Measurements from ENCODE around the gene SORCS1. TPM values are rescaled to one million over a fixed set of nuclear protein-coding genes. Genes with fewer than 3 reads are reported as not detected.

SORCS1 gene
- total RNA-seq, 1 experiment from 2014 or later = not detected

DNA sequence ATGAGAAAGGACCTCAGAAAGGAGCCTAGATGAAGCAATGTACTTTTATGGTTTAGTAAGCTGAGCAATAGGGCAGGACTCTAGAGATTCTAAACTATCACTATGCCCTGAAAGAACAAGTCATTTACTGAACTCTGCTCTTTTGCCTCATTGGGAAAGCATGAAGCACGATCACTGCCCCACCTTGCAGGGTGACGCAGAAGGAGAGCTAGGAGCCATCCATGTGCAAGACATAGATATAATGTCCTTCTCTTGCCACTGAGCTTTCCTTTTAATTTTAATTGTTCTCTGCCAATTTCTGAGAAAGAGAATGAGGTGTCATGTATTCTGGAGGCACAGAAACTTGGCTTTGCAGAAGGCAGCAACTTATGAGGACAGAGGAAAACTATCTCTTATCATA is 108.3 kb downstream of the SORCS1 start:
- Histone ChIP-seq H3F3A (ENCODE audit: insufficient read depth, low read depth) (no peaks in the 10 kb centered on the region), H4K20me1 (ENCODE audit: insufficient read depth) (no peaks in the 10 kb centered on the region), H3K4me1 (replicated peaks; ENCODE audit: insufficient read depth) (no peaks in the 10 kb centered on the region), H3K9me2 (ENCODE audit: insufficient read depth) (no peaks in the 10 kb centered on the region), H3K36me3 (ENCODE audit: low read depth) (no peaks in the 10 kb centered on the region), H3K4me2 (no peak overlapping the region), H3K9me3 (ENCODE audit: insufficient read depth, low read depth) (no peaks in the 10 kb centered on the region), H2AFZ (no peak overlapping the region), H3K79me2 (ENCODE audit: low read depth) (no peaks in the 10 kb centered on the region), H3K4me3 (no peak overlapping the region), H3K27me3 (ENCODE audit: insufficient read depth, low read depth) (no peaks in the 10 kb centered on the region), H3K27ac (no peak overlapping the region)
- POLR2A ChIA-PET (ENCODE audit: unreplicated experiment) = interaction anchor here (0.7 kb wide), 1 partner anchor 116 kb away, joined by 10 read pairs; no protein-coding TSS in a partner anchor
- CTCF ChIA-PET = no interaction called here
- intact Hi-C loops (cut with micrococcal nuclease; ENCODE audit: unreplicated experiment) = no loop called here
- no peak for DNase-seq
- TF ChIP-seq, protein P1, sequence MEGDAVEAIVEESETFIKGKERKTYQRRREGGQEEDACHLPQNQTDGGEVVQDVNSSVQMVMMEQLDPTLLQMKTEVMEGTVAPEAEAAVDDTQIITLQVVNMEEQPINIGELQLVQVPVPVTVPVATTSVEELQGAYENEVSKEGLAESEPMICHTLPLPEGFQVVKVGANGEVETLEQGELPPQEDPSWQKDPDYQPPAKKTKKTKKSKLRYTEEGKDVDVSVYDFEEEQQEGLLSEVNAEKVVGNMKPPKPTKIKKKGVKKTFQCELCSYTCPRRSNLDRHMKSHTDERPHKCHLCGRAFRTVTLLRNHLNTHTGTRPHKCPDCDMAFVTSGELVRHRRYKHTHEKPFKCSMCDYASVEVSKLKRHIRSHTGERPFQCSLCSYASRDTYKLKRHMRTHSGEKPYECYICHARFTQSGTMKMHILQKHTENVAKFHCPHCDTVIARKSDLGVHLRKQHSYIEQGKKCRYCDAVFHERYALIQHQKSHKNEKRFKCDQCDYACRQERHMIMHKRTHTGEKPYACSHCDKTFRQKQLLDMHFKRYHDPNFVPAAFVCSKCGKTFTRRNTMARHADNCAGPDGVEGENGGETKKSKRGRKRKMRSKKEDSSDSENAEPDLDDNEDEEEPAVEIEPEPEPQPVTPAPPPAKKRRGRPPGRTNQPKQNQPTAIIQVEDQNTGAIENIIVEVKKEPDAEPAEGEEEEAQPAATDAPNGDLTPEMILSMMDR (conservative IDR thresholded peaks at IDR 0.05) = no peak
- no peak for TF ChIP-seq EZH2 (IDR thresholded peaks at IDR 0.05; ENCODE audit: low read depth)
- no TSS peak for BruUV-seq (replicated peaks)

DNA sequence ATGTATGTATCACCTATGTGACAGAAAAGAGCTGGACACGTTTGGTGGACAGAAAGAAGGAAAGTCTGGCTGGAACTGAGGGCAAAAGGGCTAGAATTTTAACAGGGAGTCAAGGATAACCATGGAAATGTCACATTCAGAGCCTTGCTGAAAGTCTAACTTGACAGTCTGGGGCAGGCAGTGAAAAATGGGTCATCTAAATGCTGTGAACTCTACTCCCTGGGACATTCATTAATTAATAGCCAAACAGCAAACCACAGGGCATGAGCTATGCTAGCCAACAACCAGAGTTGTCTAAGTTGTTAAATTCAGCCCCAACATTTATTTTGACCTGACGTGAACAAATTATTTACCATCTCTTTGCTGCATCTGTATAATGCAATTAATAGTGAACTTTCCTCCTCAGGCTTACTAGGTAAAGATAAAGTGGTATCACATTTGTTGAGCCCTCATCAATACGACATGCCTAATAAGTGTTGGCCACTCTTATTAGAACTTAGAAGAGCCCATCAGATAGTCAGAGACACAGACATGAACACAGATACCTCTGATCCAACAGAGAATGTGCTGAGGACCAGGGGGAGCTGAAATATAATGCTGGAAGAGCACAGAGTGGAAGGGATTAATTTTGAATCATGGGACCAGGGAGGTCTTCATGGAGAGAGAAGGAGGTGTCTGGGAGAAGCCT is 109.9 kb downstream of the SORCS1 start:
- H3K9me3 ChIP-seq (ENCODE audit: insufficient read depth, low read depth) = no peaks in the 10 kb centered on the region
- H3K4me1 ChIP-seq (replicated peaks; ENCODE audit: insufficient read depth) = no peaks in the 10 kb centered on the region
- CTCF ChIA-PET = no interaction called here
- H3K4me3 ChIP-seq = no peak overlapping the region
- POLR2A ChIA-PET (ENCODE audit: unreplicated experiment) = no interaction called here
- intact Hi-C loops (cut with micrococcal nuclease; ENCODE audit: unreplicated experiment) = no loop called here
- H3K27ac ChIP-seq = no peak overlapping the region
- H3F3A ChIP-seq (ENCODE audit: insufficient read depth, low read depth) = no peaks in the 10 kb centered on the region
- no peak overlapping the region for H2AFZ ChIP-seq
- no peaks in the 10 kb centered on the region for H3K79me2 ChIP-seq (ENCODE audit: low read depth)
- BruUV-seq (replicated peaks) = no TSS peak
- no peaks in the 10 kb centered on the region for H3K9me2 ChIP-seq (ENCODE audit: insufficient read depth)
- no peak for DNase-seq
- H3K4me2 ChIP-seq = no peak overlapping the region
- no peaks in the 10 kb centered on the region for H3K27me3 ChIP-seq (ENCODE audit: insufficient read depth, low read depth)
- TF ChIP-seq, protein P1 (conservative IDR thresholded peaks at IDR 0.05) = no peak
- TF ChIP-seq EZH2 (IDR thresholded peaks at IDR 0.05; ENCODE audit: low read depth) = no peak
- no peaks in the 10 kb centered on the region for H4K20me1 ChIP-seq (ENCODE audit: insufficient read depth)
- H3K36me3 ChIP-seq (ENCODE audit: low read depth) = no peaks in the 10 kb centered on the region

DNA sequence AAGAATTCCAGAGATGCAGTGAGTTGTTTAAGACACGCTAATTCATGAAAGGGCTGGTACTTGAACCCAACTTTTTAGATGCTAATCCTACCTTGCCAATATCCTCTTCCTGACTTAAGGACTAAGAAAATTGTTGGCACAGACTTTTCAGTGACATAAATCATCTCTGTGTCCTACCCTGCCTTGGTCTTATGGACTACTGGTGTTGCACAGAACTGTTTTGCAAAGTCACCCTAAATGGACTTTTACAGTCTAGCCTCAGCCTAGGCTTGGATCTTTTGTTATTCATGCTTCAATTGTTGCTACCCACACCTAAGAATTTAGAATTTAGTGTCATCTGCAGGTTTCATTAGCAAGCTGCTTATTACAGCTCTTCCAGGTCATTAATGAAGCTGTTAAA is 112.7 kb downstream of the SORCS1 start:
- POLR2A ChIA-PET (ENCODE audit: unreplicated experiment) = no interaction called here
- intact Hi-C loops (cut with micrococcal nuclease; ENCODE audit: unreplicated experiment) = no loop called here
- no peaks in the 10 kb centered on the region for H4K20me1 ChIP-seq (ENCODE audit: insufficient read depth)
- no peaks in the 10 kb centered on the region for H3K27me3 ChIP-seq (ENCODE audit: insufficient read depth, low read depth)
- no peak overlapping the region for H3K27ac ChIP-seq
- CTCF ChIA-PET = no interaction called here
- no peak overlapping the region for H3K4me3 ChIP-seq
- no peaks in the 10 kb centered on the region for H3K36me3 ChIP-seq (ENCODE audit: low read depth)
- no peak overlapping the region for H3K4me2 ChIP-seq
- BruUV-seq (replicated peaks) = no TSS peak
- H3K4me1 ChIP-seq (replicated peaks; ENCODE audit: insufficient read depth) = no peaks in the 10 kb centered on the region
- H3K9me3 ChIP-seq (ENCODE audit: insufficient read depth, low read depth) = no peaks in the 10 kb centered on the region
- no peaks in the 10 kb centered on the region for H3K9me2 ChIP-seq (ENCODE audit: insufficient read depth)
- no peak for DNase-seq
- no peaks in the 10 kb centered on the region for H3F3A ChIP-seq (ENCODE audit: insufficient read depth, low read depth)
- H3K79me2 ChIP-seq (ENCODE audit: low read depth) = no peaks in the 10 kb centered on the region
- H2AFZ ChIP-seq = no peak overlapping the region
- TF ChIP-seq, protein P1 (conservative IDR thresholded peaks at IDR 0.05) = no peak
- no peak for TF ChIP-seq EZH2 (IDR thresholded peaks at IDR 0.05; ENCODE audit: low read depth)

Data from PC-9 (cell line).